ENCODE results near the gene NGRN.

- TF ChIP-seq EZH2 (IDR thresholded peaks at IDR 0.05; ENCODE audit: insufficient read depth, poor library complexity, severe bottlenecking) (no peak), EZH2phosphoT487 (IDR thresholded peaks at IDR 0.05; ENCODE audit: insufficient read depth, low read depth) (no peak)
These were observed 41.9 kb upstream of the NGRN start for GRCh38 chr15:90223441-90224165.
